Brain microvascular endothelial cell (primary cell): ENCODE measurements around the gene DMAP1.
A peak's percentile ranks its signal among the peaks of the same experiment; 100 is the strongest.

Experiments
- DNase-seq: peaks from one replicate; pipeline ENCODE4 v3.0.0-alpha.2; 2020
- H3K27ac ChIP-seq: fragments of 250-450 bp; sonication (Bioruptor Pico); 2 replicates; pipeline ENCODE4 v1.5.1; 2020; ENCODE audit warnings: mild to moderate bottlenecking, moderate library complexity
- H3K27me3 ChIP-seq: fragments of 250-450 bp; sonication (Bioruptor Pico); replicated peaks from 2 replicates; pipeline ENCODE4 v1.5.1; 2020; ENCODE audit warnings: mild to moderate bottlenecking
- H3K36me3 ChIP-seq: fragments of 250-450 bp; sonication (Bioruptor Pico); replicated peaks from 2 replicates; pipeline ENCODE4 v1.5.1; 2020; ENCODE audit warnings: mild to moderate bottlenecking
- H3K4me3 ChIP-seq: 2 replicates; pipeline ENCODE4 v1.5.1; 2011; ENCODE audit warnings: low read depth, mild to moderate bottlenecking, control low read depth, low read length, moderate library complexity
- CTCF ChIP-seq: IDR thresholded peaks from 2 replicates; pipeline ENCODE4 v1.5.1; 2011; ENCODE audit warnings: low read depth, mild to moderate bottlenecking, moderate library complexity, low read length, control low read depth, inconsistent platforms; ENCODE audit errors: missing control alignments
- in situ Hi-C: cut with HindIII; loops from 2 replicates; pipeline ENCODE4 v1.10.0; 2017; ENCODE audit warnings: low sequenced_read_pairs, low pct_ligation_motif_present

Gene DMAP1

GRCh38 chr1:44208226-44208625 lies 5.0 kb upstream of the DMAP1 start:
- in situ Hi-C loops, result no loop called here
- H3K27me3 ChIP-seq, result no peaks in the 10 kb centered on the region
- H3K4me3 ChIP-seq, result no peak overlapping the region
- no peak for DNase-seq
- no peaks in the 10 kb centered on the region for H3K36me3 ChIP-seq
- H3K27ac ChIP-seq, result no peak overlapping the region
- TF ChIP-seq CTCF, result no peak

- Histone ChIP-seq H3K4me3 (no peak overlapping the region), H3K36me3 (no peaks in the 10 kb centered on the region), H3K27ac (no peak overlapping the region), H3K27me3 (no peaks in the 10 kb centered on the region)
- DNase-seq, result no peak
- TF ChIP-seq CTCF, result no peak
- in situ Hi-C loops, result no loop called here
These were observed 2.7 kb upstream of the DMAP1 start for GRCh38 chr1:44210595-44210994.

- Histone ChIP-seq H3K27me3 (no peaks in the 10 kb centered on the region), H3K4me3 (peak overlapping the region; percentile 100), H3K27ac (peak overlapping the region; percentile 57), H3K36me3 (peaks cover 6% of the 10 kb centered on the region)
- no peak for TF ChIP-seq CTCF
- in situ Hi-C loops, result no loop called here
- no peak for DNase-seq
These were observed 683 bp upstream of the DMAP1 start for GRCh38 chr1:44212355-44213221.

- TF ChIP-seq CTCF, result peak; percentile 96
- no peak overlapping the region for H3K27ac ChIP-seq
- no peaks in the 10 kb centered on the region for H3K27me3 ChIP-seq
- peak; percentile 66 for DNase-seq
- in situ Hi-C loops, result no loop called here
- H3K4me3 ChIP-seq, result no peak overlapping the region
- peaks cover 38% of the 10 kb centered on the region for H3K36me3 ChIP-seq
These were observed 4.6 kb downstream of the DMAP1 start for GRCh38 chr1:44217809-44218410.

- Histone ChIP-seq H3K27me3 (no peaks in the 10 kb centered on the region), H3K36me3 (peaks cover 38% of the 10 kb centered on the region)
- in situ Hi-C loops, result no loop called here
These were observed 5.4 kb downstream of the DMAP1 start for GRCh38 chr1:44218503-44219300.

More at GRCh38 chr1:44218503-44219300, 5.4 kb downstream of the DMAP1 start:
- no peak overlapping the region for H3K27ac ChIP-seq
- no peak overlapping the region for H3K4me3 ChIP-seq
- no peak for TF ChIP-seq CTCF
- DNase-seq, result no peak
